ENCODE measurements around the gene ZNF408.

Gene ZNF408

DNA sequence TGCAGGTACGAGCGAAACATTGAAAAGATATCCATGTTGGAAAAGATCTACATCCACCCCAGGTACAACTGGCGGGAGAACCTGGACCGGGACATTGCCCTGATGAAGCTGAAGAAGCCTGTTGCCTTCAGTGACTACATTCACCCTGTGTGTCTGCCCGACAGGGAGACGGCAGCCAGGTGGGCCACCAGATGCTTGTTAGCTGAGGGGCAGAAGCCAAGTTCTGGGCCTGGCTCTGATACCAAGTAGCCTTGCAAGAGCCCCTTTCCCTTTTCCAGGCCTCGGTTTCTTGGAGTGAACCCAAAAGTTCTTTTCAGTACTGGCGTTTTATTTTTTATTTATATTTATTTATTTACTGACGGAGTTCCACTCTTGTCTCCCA lies 27.8 kb downstream of the ZNF408 start:
- no peak for DNase-seq

DNA sequence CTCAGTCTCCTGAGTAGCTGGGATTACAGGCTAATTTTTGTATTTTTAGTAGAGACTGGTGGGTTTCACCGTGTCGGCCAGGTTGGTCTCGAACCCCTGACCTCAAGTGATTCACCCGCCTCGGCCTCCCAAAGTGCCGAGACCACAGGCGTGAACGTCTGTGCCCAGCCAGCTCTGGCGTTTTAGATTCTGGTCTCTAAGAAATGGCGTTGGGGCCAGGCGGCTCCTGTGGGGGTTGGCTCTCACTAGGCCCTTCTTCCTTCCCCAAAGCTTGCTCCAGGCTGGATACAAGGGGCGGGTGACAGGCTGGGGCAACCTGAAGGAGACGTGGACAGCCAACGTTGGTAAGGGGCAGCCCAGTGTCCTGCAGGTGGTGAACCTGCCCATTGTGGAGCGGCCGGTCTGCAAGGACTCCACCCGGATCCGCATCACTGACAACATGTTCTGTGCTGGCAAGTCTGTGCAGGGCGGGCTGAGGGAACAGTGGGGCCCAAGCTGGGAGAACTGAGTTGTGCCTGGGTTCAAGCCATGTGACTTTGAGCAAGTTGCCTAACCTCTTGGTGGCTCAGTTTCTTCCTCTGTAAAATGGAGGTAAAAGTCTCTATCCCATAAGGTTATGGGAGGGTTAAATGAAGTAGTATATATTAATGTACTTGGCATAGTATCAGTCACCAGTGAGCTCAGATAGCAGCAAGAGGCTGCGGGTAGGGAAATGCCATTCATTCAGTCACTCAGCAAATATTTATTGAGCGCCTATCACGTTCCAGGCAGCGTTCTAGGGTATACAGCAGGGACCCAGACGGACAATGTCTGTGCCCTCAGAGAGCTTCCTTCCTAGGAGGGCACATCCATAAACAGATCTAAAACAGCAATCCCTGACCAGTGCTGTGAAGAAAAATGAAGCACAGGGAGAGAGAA lies 28.5 kb downstream of the ZNF408 start:
- no peak for DNase-seq

DNA sequence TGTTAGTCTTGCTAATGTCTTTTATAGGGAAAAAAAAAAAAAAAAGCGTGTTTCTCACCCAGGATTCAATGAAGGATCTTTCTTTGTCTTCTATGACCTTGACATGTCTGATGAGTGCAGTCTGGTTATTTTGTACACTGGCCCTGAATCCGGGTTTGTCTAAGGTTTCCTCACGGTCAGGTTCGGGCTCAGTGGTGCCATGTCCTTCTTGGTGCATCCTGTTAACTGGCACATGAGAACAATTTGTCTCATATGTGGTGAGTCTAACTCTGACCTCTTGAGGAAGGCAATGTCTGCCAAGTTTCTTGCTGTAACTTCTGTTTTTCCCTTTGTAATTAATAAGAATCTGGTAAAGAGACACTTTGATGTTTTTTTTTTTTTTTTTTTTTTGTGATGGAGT lies 30.7 kb downstream of the ZNF408 start:
- no peak for DNase-seq

DNA sequence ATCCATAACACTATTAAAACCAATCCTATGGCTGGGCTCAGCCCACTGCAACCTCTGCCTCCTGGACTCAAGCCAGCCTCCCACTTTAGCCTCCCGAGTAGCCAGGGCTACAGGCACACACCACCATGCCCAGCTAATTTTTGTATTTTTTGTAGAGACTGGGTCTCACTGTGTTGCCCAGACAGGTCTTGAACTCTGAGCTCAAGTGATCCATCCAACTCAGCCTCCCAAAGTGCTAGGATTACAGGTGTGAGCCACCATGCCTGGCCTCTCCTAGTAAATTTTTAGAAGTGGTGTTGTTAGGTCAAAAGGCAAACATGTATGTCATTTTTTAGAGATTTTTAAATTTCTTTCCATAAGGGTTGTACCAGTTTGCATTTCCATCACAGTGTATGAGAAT lies 32.4 kb downstream of the ZNF408 start:
- DNase-seq = no peak

DNA sequence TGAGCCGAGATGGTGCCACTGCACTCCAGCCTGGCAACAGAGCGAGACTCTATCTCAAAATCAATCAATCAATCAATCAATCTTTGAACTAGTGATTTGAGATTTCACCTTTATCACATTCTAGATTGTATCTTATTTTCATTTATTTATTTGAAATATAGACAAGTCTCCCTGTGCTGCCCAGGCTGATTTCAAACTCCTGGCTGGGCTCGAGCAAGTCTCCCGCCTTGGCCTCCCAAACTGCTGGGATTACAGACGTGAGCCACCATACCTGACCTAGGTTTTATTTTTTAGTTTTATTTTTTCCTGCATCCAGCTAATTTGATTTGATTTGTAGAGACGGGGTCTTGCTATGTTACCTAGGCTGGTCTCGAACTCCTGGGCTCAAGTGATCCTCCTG lies 35.3 kb downstream of the ZNF408 start:
- no peak for DNase-seq

DNA sequence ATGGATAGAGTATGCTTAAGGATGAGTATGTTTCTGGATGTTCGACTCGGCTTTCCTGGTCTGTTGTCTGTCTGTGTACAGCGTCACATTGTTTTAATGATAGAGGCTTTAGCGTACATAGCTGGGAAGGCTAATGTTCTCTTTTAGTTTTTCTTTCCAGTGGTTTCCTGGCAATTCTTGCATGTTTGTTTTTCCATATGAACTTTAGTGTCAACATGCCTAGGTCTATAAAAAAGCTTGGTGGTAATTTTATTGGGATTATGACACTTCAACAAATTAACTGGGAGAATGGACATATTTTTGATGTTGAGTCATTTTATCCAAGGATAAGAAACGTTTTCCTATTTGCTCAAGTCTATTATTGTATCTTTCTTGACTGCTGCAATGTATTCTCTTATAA lies 35.8 kb downstream of the ZNF408 start:
- DNase-seq = no peak

DNA sequence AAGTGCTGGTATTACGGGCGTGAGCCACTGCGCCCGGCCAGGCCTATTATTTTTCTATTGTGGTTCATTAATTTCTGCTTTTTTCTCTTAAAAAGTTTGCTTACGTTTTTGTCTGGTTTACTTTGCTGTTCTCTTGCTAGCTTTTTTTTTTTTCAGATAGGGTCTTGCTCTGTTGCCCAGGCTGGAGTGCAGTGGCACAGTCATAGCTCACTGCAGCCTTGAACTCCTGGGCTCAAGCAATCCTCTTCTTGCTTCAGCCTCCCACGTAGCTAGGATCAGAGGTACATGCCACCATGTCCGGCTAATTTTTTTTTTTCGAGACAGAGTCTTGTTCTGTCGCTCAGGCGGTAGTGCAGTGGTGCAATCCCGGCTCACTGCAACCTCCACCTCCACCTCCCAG lies 36.9 kb downstream of the ZNF408 start:
- no peak for DNase-seq

DNA sequence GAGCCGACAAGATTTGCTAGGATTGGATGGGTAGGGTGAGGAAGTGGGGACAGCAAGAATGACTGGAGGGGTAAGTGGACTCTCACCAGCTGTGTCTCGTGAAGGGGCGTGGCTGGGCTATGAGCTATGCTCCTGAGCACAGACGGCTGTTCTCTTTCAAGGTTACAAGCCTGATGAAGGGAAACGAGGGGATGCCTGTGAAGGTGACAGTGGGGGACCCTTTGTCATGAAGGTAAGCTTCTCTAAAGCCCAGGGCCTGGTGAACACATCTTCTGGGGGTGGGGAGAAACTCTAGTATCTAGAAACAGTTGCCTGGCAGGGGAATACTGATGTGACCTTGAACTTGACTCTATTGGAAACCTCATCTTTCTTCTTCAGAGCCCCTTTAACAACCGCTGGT lies 38.1 kb downstream of the ZNF408 start:
- no peak for DNase-seq

DNA sequence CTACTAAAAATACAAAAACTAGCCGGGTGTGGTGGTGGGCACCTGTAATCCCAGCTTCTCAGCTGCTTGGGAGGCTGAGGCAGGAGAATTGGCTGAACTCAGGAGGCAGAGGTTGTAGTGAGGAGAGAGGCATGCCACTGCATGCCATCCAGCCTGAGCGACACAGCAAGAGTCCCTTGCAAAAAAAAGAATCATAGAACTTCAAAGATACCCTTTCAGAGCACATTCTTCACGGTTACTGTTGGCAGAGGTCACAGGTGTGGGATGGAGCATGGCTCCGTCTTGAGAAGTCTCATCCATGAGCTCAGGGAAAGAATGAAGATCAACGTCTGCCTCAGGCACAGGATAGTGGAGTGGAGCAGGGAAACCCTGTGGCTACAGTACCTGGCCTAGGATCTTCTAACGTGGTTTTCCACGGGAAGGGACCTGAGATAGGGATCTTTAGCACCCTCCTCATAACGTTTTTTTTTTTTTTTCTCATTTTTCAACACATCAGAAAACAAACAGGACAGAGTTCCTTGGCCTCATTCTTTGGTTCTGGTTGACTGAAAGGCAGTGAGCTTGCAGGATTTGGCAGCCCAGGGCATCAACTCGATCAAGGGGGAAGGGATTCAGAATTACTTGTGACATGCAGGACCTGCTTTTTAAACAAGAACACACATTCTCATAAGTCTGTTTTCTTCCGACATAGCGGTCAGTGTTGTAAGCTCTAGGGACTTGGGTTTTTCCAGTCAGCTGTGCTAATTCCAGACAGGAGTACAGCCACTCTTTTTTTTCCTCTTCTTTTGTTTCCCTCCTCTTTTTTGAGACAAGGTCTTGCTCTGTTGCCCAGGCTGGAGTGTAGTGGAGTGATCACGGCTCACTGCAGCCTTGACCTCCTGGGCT lies 41.0 kb downstream of the ZNF408 start:
- DNase-seq = no peak

DNA sequence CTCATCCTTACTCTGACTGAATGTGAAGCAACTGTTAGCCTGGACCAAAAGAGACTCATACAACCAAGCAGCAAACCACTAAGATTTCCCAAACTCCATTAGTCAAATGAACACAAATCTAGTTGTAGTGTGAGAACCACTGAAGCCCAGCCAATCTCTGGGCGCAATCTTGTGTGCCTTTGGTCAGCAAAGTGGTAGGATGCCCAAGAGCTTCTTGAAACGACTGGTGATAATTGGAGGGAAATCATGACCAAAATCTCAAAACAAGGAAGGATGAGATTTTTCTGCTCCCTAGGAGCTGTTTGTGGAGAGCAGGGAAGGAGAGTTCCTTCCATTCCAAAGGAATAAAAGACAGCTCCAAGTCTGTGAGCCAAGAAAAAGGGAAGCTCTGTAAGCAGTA lies 42.2 kb downstream of the ZNF408 start:
- DNase-seq = no peak

DNA sequence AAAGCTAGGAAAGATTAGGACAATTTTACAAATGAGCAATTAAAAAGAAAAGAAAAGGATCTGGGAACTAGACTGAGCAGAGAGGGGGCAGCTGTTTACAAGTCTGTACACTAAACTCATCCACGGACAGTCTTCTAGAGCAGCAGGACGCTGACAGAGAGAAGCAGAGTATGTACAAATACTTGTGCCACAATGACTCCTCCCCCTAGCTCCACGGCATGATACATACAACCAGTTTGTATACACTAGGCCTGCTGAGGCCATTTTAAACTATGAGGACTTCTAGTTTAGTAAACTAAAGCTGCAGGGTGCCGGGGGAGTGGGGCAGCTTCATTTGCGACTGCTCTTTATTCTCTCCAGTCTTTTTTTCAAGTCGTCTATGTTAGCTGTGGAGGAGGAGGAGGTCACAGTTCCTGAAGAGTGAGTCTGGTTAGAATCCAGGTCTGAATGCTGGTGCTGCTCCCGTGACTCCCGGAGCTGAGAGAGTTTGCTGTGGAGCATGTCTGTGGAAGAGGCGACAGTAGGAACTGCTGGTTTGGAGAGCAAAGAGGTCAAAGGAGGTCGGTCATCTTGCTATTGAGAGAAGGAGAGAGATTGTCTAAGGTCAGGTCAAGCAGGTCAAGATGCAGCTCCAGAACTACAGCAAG lies 43.0 kb downstream of the ZNF408 start:
- no peak for DNase-seq

DNA sequence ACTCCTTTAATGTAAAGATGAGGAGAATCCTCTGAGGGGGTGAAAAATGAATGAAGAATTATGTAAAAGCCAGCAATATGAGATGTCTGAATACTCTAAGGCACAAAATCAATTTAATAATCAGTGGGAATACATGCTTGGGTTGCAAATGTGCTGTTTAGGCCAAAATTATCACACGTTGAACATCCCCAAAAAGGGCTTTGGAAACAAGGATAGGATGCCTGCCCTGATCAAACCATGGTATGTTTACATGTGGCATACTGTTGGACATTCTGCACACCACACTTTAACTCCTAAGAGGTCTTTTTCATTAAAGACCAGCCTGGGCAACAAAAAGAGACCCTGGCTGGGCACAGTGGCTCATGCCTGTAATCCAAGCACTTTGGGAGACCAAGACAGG lies 44.5 kb downstream of the ZNF408 start:
- no peak for DNase-seq

DNA sequence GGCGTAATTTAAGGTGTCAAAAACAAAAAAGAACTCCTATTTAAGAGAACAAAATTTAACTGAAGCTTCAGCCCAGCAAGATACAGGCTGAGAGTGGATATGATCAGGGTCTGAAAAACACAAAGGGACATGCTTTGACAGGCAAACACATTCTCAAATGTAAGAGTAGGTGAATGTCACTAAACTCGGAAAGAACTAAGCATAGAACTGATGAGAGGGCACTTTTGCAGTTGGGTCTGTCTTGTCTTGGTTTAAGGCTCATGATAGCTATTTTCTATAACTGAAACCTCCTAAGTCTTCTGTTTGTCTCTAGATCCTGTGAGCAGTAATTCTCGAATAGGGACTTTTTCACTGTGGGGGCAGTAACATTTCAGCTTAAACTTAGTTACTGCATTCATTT lies 45.2 kb downstream of the ZNF408 start:
- DNase-seq = no peak

DNA sequence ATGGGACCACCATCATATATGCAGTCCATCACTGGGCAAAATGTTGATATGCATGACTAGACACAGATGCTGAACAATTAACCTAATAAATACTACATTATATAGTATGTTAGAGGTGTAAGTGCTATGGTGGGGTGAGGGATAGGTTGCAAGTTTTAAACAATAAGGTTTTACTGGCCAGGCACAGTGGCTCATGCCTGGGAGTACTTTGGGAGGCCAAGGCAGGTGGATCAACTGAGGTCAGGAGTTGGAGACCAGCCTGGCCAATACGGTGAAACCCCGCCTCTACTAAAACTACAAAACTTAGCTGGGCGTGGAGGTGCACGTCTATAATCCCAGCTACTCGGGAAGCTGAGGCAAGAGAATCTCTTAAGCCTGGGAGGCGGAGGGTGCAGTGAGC lies 46.3 kb downstream of the ZNF408 start:
- no peak for DNase-seq

All from suppressor macrophage (primary cell).